Measurements from ENCODE around the gene SHMT1.
"Not testable (repeated sequence)": the region's sequence is repeated elsewhere in the genome, so short reads cannot be mapped to it uniquely, and the experiment has no call there.

GRCh38 chr17:18373181-18373580 is 9.8 kb upstream of the SHMT1 start:
- not testable (repeated sequence) for TF ChIP-seq CTCF, POLR2A (IDR thresholded peaks at IDR 0.05)

Measured in Peyer's patch (tissue), 4 donors.